ENCODE data around the gene HOXA6. TPM values are rescaled to one million over a fixed set of nuclear protein-coding genes. Genes with fewer than 3 reads are reported as not detected.

Gene HOXA6
- total and polyA plus RNA-seq, 11 donors = not detected

GRCh38 chr7:27169658-27170425, 22.3 kb upstream of the HOXA6 start:
- H3K27ac ChIP-seq = peak overlapping the region in 1 of 12 donors; percentile 91
- no peaks in the 10 kb centered on the region for H3K9me3 ChIP-seq
- H3K4me1 ChIP-seq = peaks cover 0 to 63% (median 21%) of the 10 kb centered on the region in 12 donors
- 2 to 7% (median 5%) methylated on average over 25 to 46 of the region's 46 CpGs for WGBS, 4 donors
- peak in 2 of 5 donors; percentile 17 to 56 for DNase-seq
- H3K4me3 ChIP-seq = peak overlapping the region in 1 of 12 donors; percentile 12
- intact Hi-C loops (cut with DNase I) = loop anchor here in 8 of 10 donors (10.0 kb wide), 6 partner anchors 805 to 1315 kb away; no protein-coding TSS in a partner anchor
- peaks cover 91 to 100% (median 99%) of the 10 kb centered on the region in 9 donors for H3K27me3 ChIP-seq
- no peak for TF ChIP-seq CTCF (IDR thresholded peaks at IDR 0.05)
- no peak for TF ChIP-seq POLR2A (IDR thresholded peaks at IDR 0.05)
- no peaks in the 10 kb centered on the region for H3K36me3 ChIP-seq
- ATAC-seq = no peak

GRCh38 chr7:27168265-27168947, 20.8 kb upstream of the HOXA6 start:
- Histone ChIP-seq H3K4me1 (peaks cover 0 to 63% (median 16%) of the 10 kb centered on the region in 12 donors), H3K36me3 (no peaks in the 10 kb centered on the region), H3K27me3 (peaks cover 90 to 100% (median 99%) of the 10 kb centered on the region in 9 donors), H3K4me3 (no peak overlapping the region), H3K27ac (peak overlapping the region in 1 of 12 donors; percentile 91), H3K9me3 (no peaks in the 10 kb centered on the region)
- WGBS, 4 donors = 13 to 23% (median 19%) methylated on average over 15 to 25 of the region's 25 CpGs
- ATAC-seq = no peak
- intact Hi-C loops (cut with DNase I) = loop anchor here in 7 of 10 donors (10.0 kb wide), 6 partner anchors 804 to 1314 kb away; no protein-coding TSS in a partner anchor
- DNase-seq = peak in 2 of 5 donors; percentile 1 to 49
- TF ChIP-seq POLR2A (IDR thresholded peaks at IDR 0.05) (no peak), CTCF (IDR thresholded peaks at IDR 0.05) (no peak)

GRCh38 chr7:27167916-27168264, 20.3 kb upstream of the HOXA6 start:
- H3K4me3 ChIP-seq = no peak overlapping the region
- ATAC-seq (no peak), DNase-seq (no peak)
- intact Hi-C loops (cut with DNase I) = loop anchor here in 7 of 10 donors (10.0 kb wide), 6 partner anchors 803 to 1313 kb away; no protein-coding TSS in a partner anchor
- H3K36me3 ChIP-seq = no peaks in the 10 kb centered on the region
- no peak for TF ChIP-seq CTCF (IDR thresholded peaks at IDR 0.05)
- TF ChIP-seq POLR2A (IDR thresholded peaks at IDR 0.05) = no peak
- peak overlapping the region in 1 of 12 donors; percentile 91 for H3K27ac ChIP-seq
- WGBS, 4 donors = 18 to 31% (median 26%) methylated on average over 4 of the region's 4 CpGs
- H3K4me1 ChIP-seq = peaks cover 0 to 58% (median 11%) of the 10 kb centered on the region in 12 donors
- H3K9me3 ChIP-seq = no peaks in the 10 kb centered on the region
- peaks cover 87 to 100% (median 99%) of the 10 kb centered on the region in 9 donors for H3K27me3 ChIP-seq

Measured in heart left ventricle (tissue), 16 donors.